B cell (primary cell): ENCODE data around the gene FAM13C. TPM values are rescaled to one million over a fixed set of nuclear protein-coding genes. Genes with fewer than 3 reads are reported as not detected.

Experiments used
- ATAC-seq: fragments of 200-7000 bp; cut with Tn5 transposase; one replicate; pipeline ENCODE4 v1.10.0; 2021; ENCODE audit warnings: low read depth, mild to moderate bottlenecking, moderate number of reproducible peaks, moderate library complexity
- CTCF ChIA-PET: fragments of 350-600 bp; sonication (Branson Sonifier 250); formaldehyde crosslinking; loops from one replicate; lab custom pipeline; 2021; ENCODE audit warnings: antibody characterized with exemption, inconsistent platforms; lab: Charles Lee
- POLR2A ChIA-PET: fragments of 350-600 bp; sonication (Branson Sonifier 250); formaldehyde crosslinking; loops from one replicate; lab custom pipeline; 2021; ENCODE audit warnings: antibody characterized with exemption; lab: Charles Lee
- DNase-seq: peaks from one replicate; pipeline ENCODE4 v3.0.0; 2013
- H2AFZ ChIP-seq: 2 replicates; pipeline ENCODE4 v1.6.1; 2012; ENCODE audit warnings: mild to moderate bottlenecking, low read depth, low read length; ENCODE audit not compliant: insufficient read depth, poor library complexity, severe bottlenecking
- H3K27ac ChIP-seq, 2 donors: 1 replicate in 1 of 2; 2 replicates in 1 of 2; pipeline ENCODE4 v1.5.1; 2012 to 2013; ENCODE audit warnings: low read length in 2 of 2, mild to moderate bottlenecking in 2 of 2, moderate library complexity in 1 of 2
- H3K27me3 ChIP-seq, 4 experiments: fragments of 200-600 bp in 1 of 4; sonication (generic) in 1 of 4; replicated peaks in 1 of 4; 1 replicate in 2 of 4; 2 replicates in 2 of 4; pipeline versions ENCODE4 v1.6.1 to v1.7.0; 2013 to 2016; ENCODE audit warnings: low read length in 3 of 4, mild to moderate bottlenecking in 2 of 4, mixed read lengths in 1 of 4, moderate library complexity in 1 of 4; ENCODE audit not compliant: insufficient read depth in 4 of 4, control insufficient read depth in 3 of 4; ENCODE audit errors: control extremely low read depth in 1 of 4
- H3K36me3 ChIP-seq, 2 experiments: replicated peaks in 1 of 2; 1 replicate in 1 of 2; 2 replicates in 1 of 2; pipeline versions ENCODE4 v1.6.1 to v1.7.1; 2013; ENCODE audit warnings: low read length in 1 of 2; ENCODE audit not compliant: insufficient read depth in 2 of 2, control insufficient read depth in 1 of 2; ENCODE audit errors: control extremely low read depth in 1 of 2, extremely low read depth in 1 of 2
- H3K4me1 ChIP-seq, 2 donors: fragments of 200-600 bp in 1 of 2; sonication (generic) in 1 of 2; 1 replicate in 1 of 2; 2 replicates in 1 of 2; pipeline versions ENCODE4 v1.5.1 to v1.6.1; 2013 to 2017; ENCODE audit warnings: low read length in 2 of 2; ENCODE audit not compliant: control insufficient read depth in 2 of 2, insufficient read depth in 2 of 2
- H3K4me2 ChIP-seq: replicated peaks from 2 replicates; pipeline ENCODE3; 2012; ENCODE audit warnings: mild to moderate bottlenecking, low read depth, low read length; ENCODE audit not compliant: poor library complexity, severe bottlenecking
- H3K4me3 ChIP-seq, 5 experiments: fragments of 200-600 bp in 1 of 5; sonication (generic) in 1 of 5; 1 replicate in 3 of 5; 2 replicates in 2 of 5; pipeline versions ENCODE4 v1.5.1 to v1.7.0; 2011 to 2016; ENCODE audit warnings: low read length in 4 of 5, mild to moderate bottlenecking in 4 of 5, low read depth in 2 of 5, control low read depth in 1 of 5, moderate library complexity in 1 of 5; ENCODE audit not compliant: insufficient read depth in 1 of 5; ENCODE audit errors: control extremely low read depth in 1 of 5, extremely low read depth in 1 of 5
- H3K79me2 ChIP-seq: fragments of 200-600 bp; sonication (generic); one replicate; pipeline ENCODE4 v1.6.0; 2016; ENCODE audit warnings: low read length; ENCODE audit not compliant: control insufficient read depth, insufficient read depth
- H3K9ac ChIP-seq: fragments of 200-600 bp; sonication (generic); 2 replicates; pipeline ENCODE4 v1.6.1; 2017; ENCODE audit warnings: mild to moderate bottlenecking, low read length, moderate library complexity
- H3K9me3 ChIP-seq, 3 donors: one replicate each; pipeline versions ENCODE4 v1.6.1 to v1.7.1; 2013; ENCODE audit warnings: low read length in 2 of 3; ENCODE audit not compliant: control insufficient read depth in 2 of 3, insufficient read depth in 1 of 3; ENCODE audit errors: control extremely low read depth in 1 of 3
- H4K20me1 ChIP-seq: 2 replicates; pipeline ENCODE4 v1.6.0; 2012; ENCODE audit warnings: mild to moderate bottlenecking, low read length; ENCODE audit not compliant: insufficient read depth, control insufficient read depth, poor library complexity, severe bottlenecking
- H3K27ac Mint-ChIP-seq: one replicate; pipeline ENCODE4 v1.8.0; 2021; ENCODE audit warnings: mixed read lengths
- H3K27me3 Mint-ChIP-seq: one replicate; pipeline ENCODE4 v1.8.0; 2021; ENCODE audit warnings: mixed read lengths
- H3K4me1 Mint-ChIP-seq: one replicate; pipeline ENCODE4 v1.8.0; 2021; ENCODE audit warnings: mixed read lengths
- H3K4me3 Mint-ChIP-seq: one replicate; pipeline ENCODE4 v1.8.0; 2021; ENCODE audit warnings: mixed read lengths
- H3K9me3 Mint-ChIP-seq: one replicate; pipeline ENCODE4 v1.8.0; 2022; ENCODE audit warnings: mixed read lengths; ENCODE audit not compliant: insufficient read depth
- EZH2 ChIP-seq: IDR thresholded peaks from 2 replicates; pipeline ENCODE4 v1.6.1; 2012; ENCODE audit warnings: borderline replicate concordance, low read depth, mild to moderate bottlenecking, moderate library complexity, low read length; ENCODE audit not compliant: insufficient read depth, poor library complexity, severe bottlenecking
- WGBS: methylation state at CpG from one replicate; pipeline ENCODE4 v1.1.5; 2013; ENCODE audit warnings: missing lambda C conversion rate; ENCODE audit not compliant: insufficient coverage; 5-methylcytosine and 5-hydroxymethylcytosine counted together
- intact Hi-C: fragments of 100-400 bp; cut with micrococcal nuclease; formaldehyde crosslinking; loops from one replicate; pipeline ENCODE4 v1.10.0; 2022
- polyA plus RNA-seq: library from polyadenylated mRNA; depleted of rRNA; stranded (reverse); fragments of >200 nt; gene quantifications from 2 replicates; pipeline ENCODE4 v1.2.3, GENCODE V29; 2012
- total RNA-seq, 2 donors: library from RNA; stranded (reverse); fragments of 120-200 nt in 1 of 2; gene quantifications; 1 replicate in 1 of 2; 2 replicates in 1 of 2; pipeline versions ENCODE4 v1.2.3 to v1.2.4, GENCODE V29; 2013 to 2022
- TF ChIP-seq, protein P1 (sequence below): fragments of 200-600 bp; IDR thresholded peaks from one replicate; pipeline ENCODE4 v1.8.0; 2022; ENCODE audit warnings: antibody characterized with exemption, mild to moderate bottlenecking

FAM13C gene
- total and polyA plus RNA-seq, 2 donors (not counting 1 experiment from before 2014, with no cell fraction given) = not detected

DNA sequence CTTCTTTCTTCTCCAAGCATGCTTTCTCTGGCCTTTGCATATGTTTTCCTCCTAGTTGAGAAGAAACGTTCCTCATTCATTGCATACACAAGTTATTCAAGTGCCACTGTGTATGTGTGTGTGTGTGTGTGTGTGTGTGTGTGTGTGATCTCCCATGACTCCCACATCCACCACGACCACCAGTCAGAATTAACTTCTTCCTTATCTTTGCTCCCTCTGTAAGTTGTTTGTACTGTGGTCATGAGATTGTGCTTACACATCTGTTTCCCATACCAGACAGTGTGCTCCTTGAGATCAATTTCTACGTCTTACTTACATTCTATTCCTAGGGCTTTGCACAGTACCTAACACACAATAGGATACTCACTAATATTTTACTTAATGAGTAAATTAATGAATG lies 22.4 kb upstream of the FAM13C start:
- Mint-ChIP-seq H3K27ac (no peak overlapping the region), H3K27me3 (no peaks in the 10 kb centered on the region), H3K4me1 (no peaks in the 10 kb centered on the region), H3K9me3 (no peaks in the 10 kb centered on the region), H3K4me3 (no peak overlapping the region)
- Histone ChIP-seq H4K20me1 (no peaks in the 10 kb centered on the region), H3K27ac (no peak overlapping the region), H3K79me2 (no peaks in the 10 kb centered on the region), H3K4me2 (no peak overlapping the region), H3K36me3 (no peaks in the 10 kb centered on the region), H2AFZ (no peak overlapping the region), H3K4me3 (no peak overlapping the region), H3K9ac (no peak overlapping the region), H3K4me1 (no peaks in the 10 kb centered on the region), H3K27me3 (no peaks in the 10 kb centered on the region), H3K9me3 (no peaks in the 10 kb centered on the region)
- no peak for ATAC-seq
- no peak for DNase-seq
- TF ChIP-seq, protein P1, sequence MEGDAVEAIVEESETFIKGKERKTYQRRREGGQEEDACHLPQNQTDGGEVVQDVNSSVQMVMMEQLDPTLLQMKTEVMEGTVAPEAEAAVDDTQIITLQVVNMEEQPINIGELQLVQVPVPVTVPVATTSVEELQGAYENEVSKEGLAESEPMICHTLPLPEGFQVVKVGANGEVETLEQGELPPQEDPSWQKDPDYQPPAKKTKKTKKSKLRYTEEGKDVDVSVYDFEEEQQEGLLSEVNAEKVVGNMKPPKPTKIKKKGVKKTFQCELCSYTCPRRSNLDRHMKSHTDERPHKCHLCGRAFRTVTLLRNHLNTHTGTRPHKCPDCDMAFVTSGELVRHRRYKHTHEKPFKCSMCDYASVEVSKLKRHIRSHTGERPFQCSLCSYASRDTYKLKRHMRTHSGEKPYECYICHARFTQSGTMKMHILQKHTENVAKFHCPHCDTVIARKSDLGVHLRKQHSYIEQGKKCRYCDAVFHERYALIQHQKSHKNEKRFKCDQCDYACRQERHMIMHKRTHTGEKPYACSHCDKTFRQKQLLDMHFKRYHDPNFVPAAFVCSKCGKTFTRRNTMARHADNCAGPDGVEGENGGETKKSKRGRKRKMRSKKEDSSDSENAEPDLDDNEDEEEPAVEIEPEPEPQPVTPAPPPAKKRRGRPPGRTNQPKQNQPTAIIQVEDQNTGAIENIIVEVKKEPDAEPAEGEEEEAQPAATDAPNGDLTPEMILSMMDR = no peak
- TF ChIP-seq EZH2 = no peak
- ChIA-PET CTCF (no interaction called here), POLR2A (no interaction called here)
- no CpG with 5 or more reads among the region's 3 CpGs for WGBS
- intact Hi-C loops = no loop called here

DNA sequence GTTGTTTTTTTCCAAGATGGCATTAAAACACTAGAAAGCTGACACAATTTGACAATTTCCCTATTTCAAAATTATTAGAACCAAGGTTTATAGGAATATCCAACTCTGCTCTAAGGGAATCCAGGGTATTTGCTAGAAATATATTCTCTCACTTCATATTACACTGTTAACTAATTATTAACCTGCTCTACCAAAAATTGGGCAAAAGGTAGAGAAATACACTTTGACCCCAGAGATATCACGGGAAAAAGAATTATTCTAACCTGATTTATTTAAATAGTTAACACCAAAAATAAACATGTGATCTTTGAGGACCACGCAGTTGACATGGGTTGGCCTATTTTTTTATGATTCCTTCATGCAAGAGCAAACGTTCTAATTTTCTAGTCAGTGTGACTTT lies 21.6 kb upstream of the FAM13C start:
- Histone ChIP-seq H3K9ac (no peak overlapping the region), H3K4me3 (no peak overlapping the region), H3K4me1 (no peaks in the 10 kb centered on the region), H3K36me3 (no peaks in the 10 kb centered on the region), H2AFZ (no peak overlapping the region), H4K20me1 (no peaks in the 10 kb centered on the region), H3K4me2 (no peak overlapping the region), H3K27me3 (no peaks in the 10 kb centered on the region), H3K27ac (no peak overlapping the region), H3K9me3 (no peaks in the 10 kb centered on the region), H3K79me2 (no peaks in the 10 kb centered on the region)
- H3K27ac Mint-ChIP-seq = no peak overlapping the region
- H3K27me3 Mint-ChIP-seq = no peaks in the 10 kb centered on the region
- ChIA-PET POLR2A (no interaction called here), CTCF (no interaction called here)
- WGBS = 100% methylated on average over 2 of the region's 3 CpGs
- DNase-seq (no peak), ATAC-seq (no peak)
- TF ChIP-seq EZH2 = no peak
- TF ChIP-seq, protein P1 = no peak
- intact Hi-C loops = no loop called here
- no peak overlapping the region for H3K4me3 Mint-ChIP-seq
- no peaks in the 10 kb centered on the region for H3K4me1 Mint-ChIP-seq
- no peaks in the 10 kb centered on the region for H3K9me3 Mint-ChIP-seq
